Measurements from ENCODE around the gene GIMAP4. TPM values are rescaled to one million over a fixed set of nuclear protein-coding genes. Genes with fewer than 3 reads are reported as not detected.
"Not testable (repeated sequence)": the region's sequence is repeated elsewhere in the genome, so short reads cannot be mapped to it uniquely, and the experiment has no call there.

GIMAP4 gene
- 0.03 TPM for polyA plus RNA-seq (2013, experiment 1 of 2)
- 0.04 TPM for polyA plus RNA-seq (2013, experiment 2 of 2)

DNA sequence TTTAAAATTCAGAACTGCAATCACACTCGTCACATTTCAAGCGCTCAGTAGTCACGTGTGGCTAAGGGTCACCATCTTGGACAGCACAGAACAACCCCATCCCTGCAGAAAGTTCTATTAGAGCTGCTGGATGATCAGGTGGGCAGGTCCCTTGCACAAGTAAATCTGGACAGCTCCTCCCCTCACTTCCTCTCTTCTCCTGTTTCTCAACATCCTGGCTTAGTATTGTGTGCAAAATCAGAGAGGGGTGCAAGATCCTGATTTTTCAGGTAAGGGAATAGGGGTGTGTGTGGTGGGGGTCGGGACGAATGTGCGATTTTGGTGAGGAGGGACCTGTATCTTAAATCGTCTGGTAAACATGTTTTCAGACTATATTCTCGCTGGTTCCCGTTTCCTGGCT lies at the start of gene GIMAP4:
GIMAP4 (plus strand) TSS at position 222 of the 400 bp plus-strand sequence. CDS start 2,512 bp downstream, outside the sequence.
- H3K4me3 ChIP-seq (ENCODE audit: low read length): no peak within 1 kb of the TSS
- no peak within 1 kb of the TSS for H2AK5ac ChIP-seq (ENCODE audit: low read length)
- DNase-seq: no peak
- no peaks in the 10 kb centered on the region for H3K36me3 ChIP-seq (ENCODE audit: control insufficient read depth, insufficient read depth, low read length)
- H4K8ac ChIP-seq (ENCODE audit: low read depth, low read length): no peak within 1 kb of the TSS
- H4K5ac ChIP-seq (ENCODE audit: low read length): no peak within 1 kb of the TSS
- H3K27ac ChIP-seq (ENCODE audit: low read depth, low read length): no peak within 1 kb of the TSS
- H3K18ac ChIP-seq (ENCODE audit: low read length): no peak within 1 kb of the TSS
- no peak within 1 kb of the TSS for H3K56ac ChIP-seq (ENCODE audit: low read length)
- no peaks in the 10 kb centered on the region for H3K79me1 ChIP-seq (ENCODE audit: low read length)
- no peaks in the 10 kb centered on the region for H3K4me1 ChIP-seq (ENCODE audit: control insufficient read depth, low read depth, low read length)
- H3K4ac ChIP-seq (ENCODE audit: low read depth, low read length): no peak within 1 kb of the TSS
- H3K79me2 ChIP-seq (ENCODE audit: control insufficient read depth, insufficient read depth, low read length): no peaks in the 10 kb centered on the region
- no peak within 1 kb of the TSS for H3K9ac ChIP-seq (ENCODE audit: low read length)
- H2BK5ac ChIP-seq (ENCODE audit: low read length): no peak within 1 kb of the TSS
- no peak within 1 kb of the TSS for H2BK15ac ChIP-seq (replicated peaks; ENCODE audit: low read depth)
- no peaks in the 10 kb centered on the region for H3K27me3 ChIP-seq (ENCODE audit: insufficient read depth, low read length, poor library complexity)
- WGBS (ENCODE audit: extremely low coverage, insufficient coverage, low lambda C conversion rate): 100% methylated on average over 3 of the region's 9 CpGs
- H3K23ac ChIP-seq (ENCODE audit: low read length): no peak within 1 kb of the TSS
- H3K4me2 ChIP-seq (ENCODE audit: low read length): no peak within 1 kb of the TSS
- H2BK120ac ChIP-seq (ENCODE audit: low read depth, low read length): no peak within 1 kb of the TSS

DNA sequence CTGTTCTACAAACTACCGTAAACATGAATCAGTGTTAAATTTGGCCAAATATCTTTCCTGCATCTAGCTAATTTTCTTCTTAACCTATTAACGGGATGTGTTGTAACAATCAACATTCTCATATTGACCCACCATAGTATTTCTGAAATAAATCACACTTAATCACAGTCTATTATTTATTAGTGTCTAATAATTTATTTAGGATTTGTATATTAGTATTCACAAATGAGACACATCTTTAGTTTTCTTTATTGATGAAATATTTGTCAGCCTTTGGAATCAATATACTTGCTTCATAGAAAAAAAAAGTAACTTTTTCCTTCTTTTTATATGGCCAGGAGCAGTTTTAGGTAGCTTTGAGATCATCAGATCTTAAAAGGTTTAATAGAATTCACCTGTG lies 47.9 kb upstream of the GIMAP4 start:
- Histone ChIP-seq H4K8ac (ENCODE audit: low read depth, low read length) (no peak overlapping the region), H3K56ac (ENCODE audit: low read length) (no peak overlapping the region), H2BK15ac (replicated peaks; ENCODE audit: low read depth) (no peak overlapping the region), H2AK5ac (ENCODE audit: low read length) (no peak overlapping the region), H2BK5ac (ENCODE audit: low read length) (no peak overlapping the region), H3K9ac (ENCODE audit: low read length) (no peak overlapping the region), H3K79me1 (ENCODE audit: low read length) (no peaks in the 10 kb centered on the region), H3K23ac (ENCODE audit: low read length) (no peak overlapping the region), H3K4me1 (ENCODE audit: control insufficient read depth, low read depth, low read length) (no peaks in the 10 kb centered on the region), H3K79me2 (ENCODE audit: control insufficient read depth, insufficient read depth, low read length) (no peaks in the 10 kb centered on the region), H3K4me3 (ENCODE audit: low read length) (no peak overlapping the region), H3K4me2 (ENCODE audit: low read length) (no peak overlapping the region), H3K27me3 (ENCODE audit: insufficient read depth, low read length, poor library complexity) (no peaks in the 10 kb centered on the region), H4K5ac (ENCODE audit: low read length) (no peak overlapping the region), H2BK120ac (ENCODE audit: low read depth, low read length) (no peak overlapping the region), H3K18ac (ENCODE audit: low read length) (no peak overlapping the region), H3K36me3 (ENCODE audit: control insufficient read depth, insufficient read depth, low read length) (no peaks in the 10 kb centered on the region), H3K4ac (ENCODE audit: low read depth, low read length) (no peak overlapping the region), H3K27ac (ENCODE audit: low read depth, low read length) (no peak overlapping the region)
- WGBS (ENCODE audit: extremely low coverage, insufficient coverage, low lambda C conversion rate): no CpG with 5 or more reads among the region's 2 CpGs
- no peak for DNase-seq

DNA sequence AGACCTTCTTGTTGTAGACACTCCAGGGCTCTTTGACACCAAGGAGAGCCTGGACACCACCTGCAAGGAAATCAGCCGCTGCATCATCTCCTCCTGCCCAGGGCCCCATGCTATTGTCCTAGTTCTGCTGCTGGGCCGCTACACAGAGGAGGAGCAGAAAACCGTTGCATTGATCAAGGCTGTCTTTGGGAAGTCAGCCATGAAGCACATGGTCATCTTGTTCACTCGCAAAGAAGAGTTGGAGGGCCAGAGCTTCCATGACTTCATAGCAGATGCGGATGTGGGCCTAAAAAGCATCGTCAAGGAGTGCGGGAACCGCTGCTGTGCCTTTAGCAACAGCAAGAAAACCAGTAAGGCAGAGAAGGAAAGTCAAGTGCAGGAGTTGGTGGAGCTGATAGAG lies 47.0 kb upstream of the GIMAP4 start:
- Histone ChIP-seq H4K5ac (ENCODE audit: low read length) (no peak overlapping the region), H3K27ac (ENCODE audit: low read depth, low read length) (no peak overlapping the region), H3K9ac (ENCODE audit: low read length) (no peak overlapping the region), H2AK5ac (ENCODE audit: low read length) (no peak overlapping the region), H2BK5ac (ENCODE audit: low read length) (no peak overlapping the region), H3K23ac (ENCODE audit: low read length) (no peak overlapping the region), H3K79me1 (ENCODE audit: low read length) (no peaks in the 10 kb centered on the region), H3K4ac (ENCODE audit: low read depth, low read length) (no peak overlapping the region), H3K4me1 (ENCODE audit: control insufficient read depth, low read depth, low read length) (no peaks in the 10 kb centered on the region), H3K79me2 (ENCODE audit: control insufficient read depth, insufficient read depth, low read length) (no peaks in the 10 kb centered on the region), H3K56ac (ENCODE audit: low read length) (no peak overlapping the region), H4K8ac (ENCODE audit: low read depth, low read length) (no peak overlapping the region), H2BK120ac (ENCODE audit: low read depth, low read length) (no peak overlapping the region), H3K4me2 (ENCODE audit: low read length) (no peak overlapping the region), H3K4me3 (ENCODE audit: low read length) (no peak overlapping the region), H2BK15ac (replicated peaks; ENCODE audit: low read depth) (no peak overlapping the region), H3K27me3 (ENCODE audit: insufficient read depth, low read length, poor library complexity) (no peaks in the 10 kb centered on the region), H3K36me3 (ENCODE audit: control insufficient read depth, insufficient read depth, low read length) (no peaks in the 10 kb centered on the region), H3K18ac (ENCODE audit: low read length) (no peak overlapping the region)
- WGBS (ENCODE audit: extremely low coverage, insufficient coverage, low lambda C conversion rate): no CpG with 5 or more reads among the region's 8 CpGs
- no peak for DNase-seq

DNA sequence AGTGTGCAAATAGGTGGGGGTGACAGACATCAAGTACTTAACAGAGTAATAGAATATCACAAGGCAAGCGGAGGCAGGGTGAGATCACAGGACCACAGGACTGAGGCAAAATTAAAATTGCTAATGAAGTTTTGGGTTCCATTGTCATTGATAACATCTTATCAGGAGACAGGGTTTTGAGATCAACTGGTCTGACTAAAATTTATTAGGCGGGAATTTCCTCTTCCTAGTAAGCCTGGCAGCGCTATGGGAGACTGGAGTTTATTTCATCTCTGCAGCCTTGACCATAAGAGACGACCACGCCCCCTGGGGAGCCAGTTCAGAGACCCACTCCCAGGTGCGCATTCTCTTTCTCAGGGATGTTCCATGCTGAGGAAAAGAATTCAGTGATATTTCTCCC lies 44.3 kb upstream of the GIMAP4 start:
- H3K27ac ChIP-seq (ENCODE audit: low read depth, low read length); H2BK120ac ChIP-seq (ENCODE audit: low read depth, low read length); H3K9ac ChIP-seq (ENCODE audit: low read length); H3K4me1 ChIP-seq (ENCODE audit: control insufficient read depth, low read depth, low read length); H3K18ac ChIP-seq (ENCODE audit: low read length); H3K4ac ChIP-seq (ENCODE audit: low read depth, low read length); H3K23ac ChIP-seq (ENCODE audit: low read length); H4K8ac ChIP-seq (ENCODE audit: low read depth, low read length); H2BK5ac ChIP-seq (ENCODE audit: low read length); H3K4me2 ChIP-seq (ENCODE audit: low read length); H3K4me3 ChIP-seq (ENCODE audit: low read length); H4K5ac ChIP-seq (ENCODE audit: low read length); H3K79me2 ChIP-seq (ENCODE audit: control insufficient read depth, insufficient read depth, low read length); H3K36me3 ChIP-seq (ENCODE audit: control insufficient read depth, insufficient read depth, low read length); H3K79me1 ChIP-seq (ENCODE audit: low read length); H3K56ac ChIP-seq (ENCODE audit: low read length); H2AK5ac ChIP-seq (ENCODE audit: low read length); H2BK15ac ChIP-seq (replicated peaks; ENCODE audit: low read depth); H3K27me3 ChIP-seq (ENCODE audit: insufficient read depth, low read length, poor library complexity): not testable (repeated sequence)
- no CpG with 5 or more reads among the region's 6 CpGs for WGBS (ENCODE audit: extremely low coverage, insufficient coverage, low lambda C conversion rate)
- DNase-seq: peak; percentile 9

DNA sequence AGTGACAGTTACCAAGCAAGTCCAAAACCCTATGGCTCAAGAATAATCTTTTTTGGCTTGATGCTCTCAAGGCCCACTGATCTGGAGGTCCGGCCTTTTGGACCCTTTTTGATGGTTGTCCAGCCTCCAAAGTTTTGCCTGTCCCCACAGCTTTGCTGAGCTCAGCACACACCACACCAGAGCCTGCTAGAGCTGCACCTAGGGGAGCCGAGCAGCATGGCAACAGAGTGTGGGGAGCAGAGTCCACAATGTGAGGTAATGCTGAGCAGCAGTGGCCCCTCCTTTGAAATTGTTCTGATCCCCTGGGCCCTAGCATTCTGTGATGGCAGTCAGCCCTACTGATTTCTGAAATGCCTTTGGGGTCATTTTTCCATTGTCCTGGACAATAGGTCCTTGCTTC lies 43.2 kb upstream of the GIMAP4 start:
- Histone ChIP-seq H3K79me1 (ENCODE audit: low read length) (no peaks in the 10 kb centered on the region), H3K56ac (ENCODE audit: low read length) (no peak overlapping the region), H3K18ac (ENCODE audit: low read length) (no peak overlapping the region), H2BK120ac (ENCODE audit: low read depth, low read length) (no peak overlapping the region), H3K4me3 (ENCODE audit: low read length) (no peak overlapping the region), H3K27me3 (ENCODE audit: insufficient read depth, low read length, poor library complexity) (no peaks in the 10 kb centered on the region), H3K4ac (ENCODE audit: low read depth, low read length) (no peak overlapping the region), H3K4me1 (ENCODE audit: control insufficient read depth, low read depth, low read length) (no peaks in the 10 kb centered on the region), H2BK5ac (ENCODE audit: low read length) (no peak overlapping the region), H3K27ac (ENCODE audit: low read depth, low read length) (no peak overlapping the region), H3K23ac (ENCODE audit: low read length) (no peak overlapping the region), H4K5ac (ENCODE audit: low read length) (no peak overlapping the region), H3K9ac (ENCODE audit: low read length) (no peak overlapping the region), H3K4me2 (ENCODE audit: low read length) (no peak overlapping the region), H3K36me3 (ENCODE audit: control insufficient read depth, insufficient read depth, low read length) (no peaks in the 10 kb centered on the region), H2BK15ac (replicated peaks; ENCODE audit: low read depth) (no peak overlapping the region), H2AK5ac (ENCODE audit: low read length) (no peak overlapping the region), H4K8ac (ENCODE audit: low read depth, low read length) (no peak overlapping the region), H3K79me2 (ENCODE audit: control insufficient read depth, insufficient read depth, low read length) (no peaks in the 10 kb centered on the region)
- WGBS (ENCODE audit: extremely low coverage, insufficient coverage, low lambda C conversion rate): no CpG with 5 or more reads among the region's 2 CpGs
- DNase-seq: no peak

DNA sequence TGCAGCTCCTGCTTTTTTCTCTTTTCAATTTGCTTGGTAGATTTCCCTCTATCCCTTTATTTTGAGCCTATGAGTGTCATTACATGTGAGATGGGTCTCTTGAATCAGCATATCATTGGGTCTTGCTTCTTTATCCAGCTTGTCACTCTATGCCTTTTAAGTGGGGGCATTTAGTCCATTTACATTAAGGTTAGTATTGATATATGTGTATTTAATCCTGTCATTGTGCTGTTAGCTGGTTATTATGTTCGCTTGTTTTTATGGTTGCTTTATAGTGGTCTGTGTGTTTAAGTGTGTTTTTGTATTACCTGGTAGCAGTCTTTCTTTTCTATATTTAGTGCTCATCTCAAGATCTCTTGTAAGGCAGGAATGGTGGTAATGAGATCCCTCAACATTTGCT lies 35.5 kb upstream of the GIMAP4 start:
- Histone ChIP-seq H3K4ac (ENCODE audit: low read depth, low read length) (no peak overlapping the region), H4K5ac (ENCODE audit: low read length) (no peak overlapping the region), H2AK5ac (ENCODE audit: low read length) (no peak overlapping the region), H3K18ac (ENCODE audit: low read length) (no peak overlapping the region), H3K79me1 (ENCODE audit: low read length) (no peaks in the 10 kb centered on the region), H3K4me3 (ENCODE audit: low read length) (no peak overlapping the region), H2BK120ac (ENCODE audit: low read depth, low read length) (no peak overlapping the region), H3K4me2 (ENCODE audit: low read length) (no peak overlapping the region), H4K8ac (ENCODE audit: low read depth, low read length) (no peak overlapping the region), H3K9ac (ENCODE audit: low read length) (no peak overlapping the region), H3K4me1 (ENCODE audit: control insufficient read depth, low read depth, low read length) (no peaks in the 10 kb centered on the region), H3K79me2 (ENCODE audit: control insufficient read depth, insufficient read depth, low read length) (no peaks in the 10 kb centered on the region), H2BK5ac (ENCODE audit: low read length) (no peak overlapping the region), H3K23ac (ENCODE audit: low read length) (no peak overlapping the region), H2BK15ac (replicated peaks; ENCODE audit: low read depth) (no peak overlapping the region), H3K36me3 (ENCODE audit: control insufficient read depth, insufficient read depth, low read length) (no peaks in the 10 kb centered on the region), H3K56ac (ENCODE audit: low read length) (no peak overlapping the region), H3K27ac (ENCODE audit: low read depth, low read length) (no peak overlapping the region), H3K27me3 (ENCODE audit: insufficient read depth, low read length, poor library complexity) (no peaks in the 10 kb centered on the region)
- no peak for DNase-seq
- WGBS (ENCODE audit: extremely low coverage, insufficient coverage, low lambda C conversion rate): no CpG with 5 or more reads among the region's 1 CpG

All from mesendoderm (in vitro differentiated cells).